HG02678 (cell line): Measurements from ENCODE around the gene UBXN6.
A peak's percentile ranks its signal among the peaks of the same experiment; 100 is the strongest.

Experiments used
- ATAC-seq: cut with Tn5 transposase; IDR thresholded peaks from one replicate; pipeline ENCODE4 v1.9.1; 2021; ENCODE audit warnings: mild to moderate bottlenecking, moderate library complexity; ENCODE audit not compliant: unreplicated experiment

The UBXN6 gene

DNA sequence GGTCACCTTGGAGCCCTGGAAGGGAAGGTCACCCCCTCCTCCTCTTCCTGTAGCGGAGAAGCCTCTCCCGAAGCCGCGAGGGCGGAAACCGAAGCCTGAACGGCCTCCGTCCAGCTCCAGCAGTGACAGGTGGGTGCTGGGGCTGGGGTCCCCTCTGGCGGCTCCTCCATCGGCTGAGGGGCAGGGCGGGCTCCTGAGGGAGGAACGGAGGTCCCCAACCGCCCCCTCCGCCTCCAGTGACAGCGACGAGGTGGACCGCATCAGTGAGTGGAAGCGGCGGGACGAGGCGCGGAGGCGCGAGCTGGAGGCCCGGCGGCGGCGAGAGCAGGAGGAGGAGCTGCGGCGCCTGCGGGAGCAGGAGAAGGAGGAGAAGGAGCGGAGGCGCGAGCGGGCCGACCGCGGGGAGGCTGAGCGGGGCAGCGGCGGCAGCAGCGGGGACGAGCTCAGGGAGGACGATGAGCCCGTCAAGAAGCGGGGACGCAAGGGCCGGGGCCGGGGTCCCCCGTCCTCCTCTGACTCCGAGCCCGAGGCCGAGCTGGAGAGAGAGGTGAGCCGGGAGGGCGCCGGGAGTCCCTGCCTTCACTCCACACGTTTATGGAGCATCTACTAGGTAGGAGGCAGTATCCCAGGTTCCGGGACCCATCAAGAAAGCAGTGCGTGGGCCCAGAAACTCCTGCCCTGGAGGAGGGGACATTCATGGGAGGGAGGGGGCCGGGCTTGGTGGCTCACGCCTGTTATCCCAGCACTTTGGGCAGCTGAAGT is 36.5 kb upstream of the UBXN6 start:
- ATAC-seq: no peak

DNA sequence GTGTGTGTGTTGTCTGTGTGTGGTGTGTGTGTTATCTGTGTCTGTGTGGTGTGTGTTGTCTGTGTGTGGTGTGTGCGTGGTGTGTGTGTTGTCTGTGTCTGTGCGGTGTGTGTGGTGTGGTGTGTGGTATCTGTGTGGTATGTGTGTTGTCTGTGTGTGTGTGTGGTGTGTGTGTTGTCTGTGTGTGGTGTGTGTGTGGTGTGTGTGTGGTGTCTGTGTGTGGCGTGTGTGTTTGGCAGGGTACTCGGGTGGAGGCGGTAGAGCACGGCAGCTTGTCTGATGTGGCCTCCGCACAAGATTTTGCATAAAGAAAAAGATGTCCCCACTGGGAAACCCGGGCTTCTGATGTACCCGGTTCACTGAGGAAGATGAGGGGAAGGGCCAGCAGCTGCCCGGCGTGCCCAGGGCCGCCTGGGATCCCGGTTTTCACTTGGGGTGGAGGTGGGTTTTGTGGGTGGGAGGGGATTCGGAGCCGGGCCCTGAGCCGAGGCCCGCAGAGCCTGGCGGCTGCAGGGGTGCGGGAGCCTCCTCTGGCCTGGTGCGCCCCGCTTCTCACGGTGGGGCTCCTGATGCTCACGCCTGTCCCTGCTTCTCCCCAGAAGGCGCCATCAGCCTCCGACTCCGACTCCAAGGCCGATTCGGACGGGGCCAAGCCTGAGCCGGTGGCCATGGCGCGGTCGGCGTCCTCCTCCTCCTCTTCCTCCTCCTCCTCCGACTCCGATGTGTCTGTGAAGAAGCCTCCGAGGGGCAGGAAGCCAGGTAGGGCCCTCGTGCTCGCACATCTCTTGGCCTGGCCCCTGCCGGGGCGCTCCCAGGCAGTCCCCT is 35.7 kb upstream of the UBXN6 start:
- ATAC-seq: no peak

DNA sequence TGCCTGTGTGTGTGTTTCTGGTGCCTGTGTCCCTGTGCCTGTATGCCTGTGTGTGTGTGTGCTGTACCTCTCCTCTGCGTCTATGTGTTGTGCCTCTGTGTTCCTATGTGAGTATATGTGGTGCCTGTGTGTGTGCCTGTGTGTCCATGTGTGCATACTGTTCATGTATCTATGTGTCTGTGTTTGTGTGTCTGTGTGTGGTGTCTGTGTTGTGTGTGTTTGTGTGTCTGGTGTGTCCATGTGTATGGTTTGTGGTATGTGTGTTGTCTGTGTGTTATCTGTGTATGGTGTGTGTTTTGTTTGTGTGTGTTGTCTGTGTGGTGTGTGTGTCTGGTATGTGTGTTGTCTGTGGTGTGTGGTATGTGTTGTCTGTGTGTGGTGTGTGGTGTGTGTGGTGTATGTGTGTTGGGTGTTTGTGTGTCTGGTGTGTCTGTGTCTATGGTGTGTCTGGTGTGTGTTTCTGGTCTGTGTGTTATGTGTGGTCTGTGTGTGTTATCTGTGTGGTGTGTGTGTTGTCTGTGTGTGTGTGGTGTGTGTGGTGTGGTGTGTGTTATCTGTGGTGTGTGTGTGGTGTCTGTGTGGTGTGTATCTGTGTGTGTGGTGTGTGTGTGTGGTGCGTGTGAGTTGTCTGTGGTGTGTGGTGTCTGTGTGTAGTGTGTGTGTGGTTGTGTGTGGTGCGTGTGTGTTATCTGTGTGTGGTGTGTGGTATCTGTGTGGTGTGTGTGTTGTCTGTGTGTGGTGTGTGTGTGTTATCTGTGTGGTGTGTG is 34.9 kb upstream of the UBXN6 start:
- no peak for ATAC-seq

DNA sequence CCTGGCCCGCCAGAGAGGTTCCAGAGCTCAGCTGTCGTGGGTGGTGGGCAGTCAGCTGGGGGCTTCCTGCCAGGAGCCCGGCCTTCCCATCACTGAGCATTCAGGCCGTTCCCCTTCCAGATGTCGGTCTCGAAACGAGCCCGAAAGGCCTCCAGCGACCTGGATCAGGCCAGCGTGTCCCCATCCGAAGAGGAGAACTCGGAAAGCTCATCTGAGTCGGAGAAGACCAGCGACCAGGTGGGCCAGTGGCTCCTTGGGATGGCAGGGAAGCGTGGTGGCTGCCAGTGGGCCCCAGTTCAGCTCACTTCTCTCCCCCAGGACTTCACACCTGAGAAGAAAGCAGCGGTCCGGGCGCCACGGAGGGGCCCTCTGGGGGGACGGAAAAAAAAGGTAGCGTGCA is 33.9 kb upstream of the UBXN6 start:
- ATAC-seq: no peak

DNA sequence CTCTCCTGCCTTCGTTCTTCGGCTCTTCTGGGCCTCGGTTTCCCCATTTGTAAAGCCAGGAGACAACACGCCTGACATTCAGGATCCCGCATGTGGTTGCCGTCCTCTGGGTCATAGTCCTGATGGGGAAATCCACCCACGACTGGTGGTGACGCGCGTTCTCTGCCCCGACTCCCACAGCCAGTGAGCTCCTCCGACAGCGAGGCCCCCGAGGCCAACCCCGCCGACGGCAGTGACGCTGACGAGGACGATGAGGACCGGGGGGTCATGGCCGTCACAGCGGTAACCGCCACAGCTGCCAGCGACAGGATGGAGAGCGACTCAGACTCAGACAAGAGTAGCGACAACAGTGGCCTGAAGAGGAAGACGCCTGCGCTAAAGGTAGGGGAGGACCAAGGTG is 30.9 kb upstream of the UBXN6 start:
- no peak for ATAC-seq

DNA sequence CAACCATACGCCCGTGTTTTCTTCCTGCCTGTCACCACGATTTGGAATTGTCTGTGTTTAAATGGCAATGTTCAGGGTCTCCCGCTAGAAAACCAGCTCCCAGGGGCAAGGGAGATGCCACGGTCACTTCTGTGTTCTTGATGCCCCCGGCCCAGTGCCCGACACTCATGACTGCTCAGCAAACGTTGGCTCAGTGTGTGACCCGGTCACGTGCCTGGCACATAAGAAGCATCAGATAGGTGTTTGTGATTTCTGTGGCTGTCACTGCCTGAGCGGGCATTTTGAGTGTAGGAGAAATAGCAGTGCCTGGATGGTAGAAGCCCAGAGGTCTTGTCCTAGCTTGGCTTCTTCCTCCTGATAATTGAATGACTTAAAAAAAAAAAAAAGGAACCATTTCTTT is 30.0 kb upstream of the UBXN6 start:
- ATAC-seq: no peak

DNA sequence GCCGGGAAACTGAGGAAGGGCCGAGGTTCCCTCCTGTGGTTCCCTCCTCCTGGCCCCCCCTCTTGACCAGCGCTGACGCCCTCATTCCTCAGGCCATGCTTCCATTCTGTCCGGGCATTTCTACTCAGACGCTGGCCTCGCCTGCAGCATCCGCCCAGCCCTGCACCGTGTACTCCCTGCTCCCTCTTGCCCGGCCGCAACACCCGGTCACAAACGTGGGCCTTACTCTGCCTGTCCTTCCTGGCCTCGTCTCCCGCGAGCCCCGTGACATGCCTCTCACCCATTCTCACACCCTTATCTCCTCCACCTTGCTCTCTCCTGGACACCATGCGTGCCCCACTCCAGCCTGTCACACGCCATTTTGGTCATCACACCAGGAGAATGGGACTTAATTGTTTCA is 25.8 kb upstream of the UBXN6 start:
- no peak for ATAC-seq

DNA sequence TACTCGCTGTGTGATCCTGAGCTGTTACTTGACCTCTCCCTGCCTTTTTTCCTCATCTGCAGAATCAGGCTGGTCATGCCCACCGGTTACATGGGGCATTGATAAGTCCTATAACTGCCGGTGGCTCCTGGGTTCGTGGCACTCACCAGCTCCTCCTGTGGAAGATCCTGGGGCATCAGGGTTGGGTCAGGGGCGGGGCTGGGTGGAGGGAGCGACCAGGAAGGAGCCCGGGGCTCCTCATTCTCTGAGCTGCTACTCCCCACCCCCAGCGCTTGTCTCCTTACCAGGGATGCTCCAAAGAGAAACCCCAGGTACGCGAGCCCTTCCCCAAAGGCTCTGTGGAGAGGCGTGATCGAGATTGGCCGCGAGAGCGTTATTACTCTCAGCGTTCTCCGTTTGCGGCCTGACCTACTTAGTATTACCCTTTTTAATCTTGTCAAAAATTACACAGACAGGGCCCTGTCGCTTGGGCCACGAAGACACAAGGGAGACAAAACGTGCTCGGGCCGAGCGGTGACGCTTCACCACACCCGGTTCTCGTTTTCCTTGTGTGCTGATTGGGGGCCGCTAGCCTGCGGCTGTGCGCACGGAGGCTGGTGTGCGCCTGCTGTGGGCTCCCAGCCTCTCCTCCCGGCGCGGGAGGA is 25.2 kb upstream of the UBXN6 start:
- ATAC-seq: no peak

DNA sequence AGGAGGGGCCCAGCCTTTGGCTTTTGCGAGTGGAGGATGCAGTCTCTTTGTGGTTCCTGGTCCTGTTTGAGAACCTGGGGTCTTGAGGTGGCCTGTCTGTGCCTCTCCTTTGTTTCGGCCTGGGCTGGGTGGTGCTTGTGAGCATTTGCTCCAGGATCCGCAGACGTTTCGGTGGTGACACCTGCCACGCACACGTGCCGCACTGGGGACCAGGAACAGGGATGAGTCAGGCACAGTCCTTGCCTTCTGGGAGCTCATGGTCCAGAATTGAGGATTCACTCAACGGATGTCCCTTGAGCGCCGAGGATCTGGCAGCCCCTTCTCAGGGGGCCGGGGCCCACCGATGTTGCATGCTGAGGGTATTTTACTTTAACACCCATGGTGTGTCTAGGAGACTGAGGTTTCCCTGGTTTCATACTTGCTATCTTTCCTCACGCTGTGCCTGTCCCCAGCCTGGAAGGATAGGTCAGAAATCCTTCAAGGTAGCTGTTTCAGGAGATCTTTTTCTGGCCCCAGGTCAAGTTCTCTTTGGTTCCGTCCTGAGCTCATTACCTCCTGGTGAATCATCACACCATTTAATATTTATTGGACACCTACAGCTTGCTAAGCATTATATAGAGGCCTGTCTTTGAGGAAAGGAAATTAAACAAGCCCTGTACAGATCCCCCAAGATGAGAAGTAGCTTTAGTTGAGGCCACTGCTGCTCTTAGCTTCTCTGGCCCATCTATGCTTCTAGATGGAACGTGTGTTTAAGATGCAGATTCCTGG is 19.6 kb upstream of the UBXN6 start:
- no peak for ATAC-seq

DNA sequence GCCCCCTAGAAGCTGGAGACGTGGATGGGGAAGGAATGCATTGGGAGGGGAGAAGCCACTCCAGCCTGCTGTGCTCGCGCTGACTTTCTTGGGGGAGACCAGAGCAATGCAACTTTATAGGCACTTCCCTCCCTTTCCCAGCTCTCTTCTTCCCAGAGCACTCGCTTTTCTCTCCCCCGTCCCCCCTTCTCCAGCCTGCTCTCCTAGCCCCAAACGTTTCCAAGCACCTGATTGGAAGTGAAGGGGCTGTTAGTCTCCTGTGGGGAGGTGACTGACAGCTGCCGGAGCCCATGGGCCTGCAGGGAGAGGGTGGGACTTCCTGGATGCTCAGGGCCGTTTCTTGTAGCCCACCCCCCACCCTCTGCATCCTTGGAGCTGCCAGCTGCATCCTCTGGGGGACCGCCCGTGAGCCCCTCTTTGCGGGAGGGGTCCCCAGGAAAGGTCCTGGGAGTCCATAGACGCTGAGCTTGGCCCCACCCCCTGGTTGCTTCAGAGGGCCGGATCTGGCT is 17.0 kb upstream of the UBXN6 start:
- ATAC-seq: no peak

DNA sequence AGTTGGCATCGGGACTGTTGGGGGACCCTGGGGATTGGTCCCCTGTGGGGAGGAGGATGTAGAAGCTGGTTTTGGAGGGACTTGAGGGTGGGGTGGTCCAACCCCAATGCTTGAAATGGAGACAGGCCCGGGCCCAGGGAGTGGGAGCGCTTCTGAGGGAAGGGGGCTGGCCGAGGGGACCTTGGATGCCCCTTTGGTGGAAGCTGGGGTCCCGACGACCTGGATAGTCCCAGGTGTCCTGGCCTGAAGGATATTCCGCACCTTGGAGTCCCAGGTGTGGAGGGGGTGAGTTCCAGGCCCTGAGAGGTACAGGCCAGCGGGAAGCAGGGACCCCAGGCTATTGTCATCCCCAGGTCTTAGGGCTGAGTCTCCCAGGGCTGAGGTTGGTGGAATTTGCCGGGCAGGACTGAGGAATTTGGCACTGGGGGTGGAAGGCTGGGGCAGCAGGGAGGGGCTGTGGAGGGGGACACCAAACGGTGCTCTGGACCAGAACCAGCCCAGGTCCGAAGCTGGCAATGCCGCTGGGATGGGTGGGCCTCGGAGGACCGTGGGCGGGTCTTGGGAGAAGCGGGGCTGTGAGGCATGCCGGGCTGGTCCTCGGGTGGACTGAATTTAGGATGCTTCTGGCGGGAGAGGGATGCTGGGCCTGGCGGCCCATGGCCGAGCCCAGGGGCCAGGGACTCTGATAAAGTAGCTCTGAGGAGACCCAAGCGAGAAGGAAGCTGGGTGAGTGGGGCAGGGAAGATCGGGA is 16.3 kb upstream of the UBXN6 start:
- no peak for ATAC-seq

DNA sequence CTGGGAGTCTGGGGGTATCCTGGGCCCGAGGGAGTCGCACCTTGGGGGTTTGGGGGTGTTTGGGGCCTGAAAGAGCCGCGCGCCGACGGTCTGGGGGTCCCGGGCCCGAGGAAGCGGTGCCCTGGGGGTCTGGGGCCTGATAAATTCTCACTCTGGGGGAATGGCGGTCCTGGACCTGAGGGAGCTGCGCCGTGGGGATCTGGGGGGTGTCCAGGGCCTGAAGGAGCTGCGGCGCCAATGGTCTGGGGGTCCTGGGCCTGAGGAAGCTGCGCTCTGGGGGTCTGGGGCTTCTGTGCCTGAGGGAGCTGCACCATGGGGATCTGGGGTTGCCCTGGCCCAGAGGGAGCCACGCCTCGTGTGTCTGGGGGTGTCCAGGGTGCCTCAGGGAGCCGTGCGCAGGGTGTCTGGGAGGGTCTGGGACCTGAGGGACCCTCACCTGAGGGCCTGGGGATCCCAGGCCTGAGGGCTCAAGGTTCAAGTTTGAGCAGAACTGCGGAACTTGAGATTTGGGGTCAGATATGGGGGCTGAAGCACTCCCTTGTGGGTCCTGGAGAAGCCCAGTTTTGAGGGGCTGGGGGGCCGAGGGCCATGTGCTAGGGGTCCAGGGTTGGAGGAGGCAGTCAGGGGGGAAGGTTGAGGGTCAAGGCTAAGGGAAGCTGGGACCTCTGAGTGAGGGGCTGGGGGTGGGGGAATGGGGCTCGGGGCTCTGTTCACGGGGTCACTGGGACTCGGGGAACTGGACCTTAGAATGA is 15.6 kb upstream of the UBXN6 start:
- ATAC-seq: no peak

DNA sequence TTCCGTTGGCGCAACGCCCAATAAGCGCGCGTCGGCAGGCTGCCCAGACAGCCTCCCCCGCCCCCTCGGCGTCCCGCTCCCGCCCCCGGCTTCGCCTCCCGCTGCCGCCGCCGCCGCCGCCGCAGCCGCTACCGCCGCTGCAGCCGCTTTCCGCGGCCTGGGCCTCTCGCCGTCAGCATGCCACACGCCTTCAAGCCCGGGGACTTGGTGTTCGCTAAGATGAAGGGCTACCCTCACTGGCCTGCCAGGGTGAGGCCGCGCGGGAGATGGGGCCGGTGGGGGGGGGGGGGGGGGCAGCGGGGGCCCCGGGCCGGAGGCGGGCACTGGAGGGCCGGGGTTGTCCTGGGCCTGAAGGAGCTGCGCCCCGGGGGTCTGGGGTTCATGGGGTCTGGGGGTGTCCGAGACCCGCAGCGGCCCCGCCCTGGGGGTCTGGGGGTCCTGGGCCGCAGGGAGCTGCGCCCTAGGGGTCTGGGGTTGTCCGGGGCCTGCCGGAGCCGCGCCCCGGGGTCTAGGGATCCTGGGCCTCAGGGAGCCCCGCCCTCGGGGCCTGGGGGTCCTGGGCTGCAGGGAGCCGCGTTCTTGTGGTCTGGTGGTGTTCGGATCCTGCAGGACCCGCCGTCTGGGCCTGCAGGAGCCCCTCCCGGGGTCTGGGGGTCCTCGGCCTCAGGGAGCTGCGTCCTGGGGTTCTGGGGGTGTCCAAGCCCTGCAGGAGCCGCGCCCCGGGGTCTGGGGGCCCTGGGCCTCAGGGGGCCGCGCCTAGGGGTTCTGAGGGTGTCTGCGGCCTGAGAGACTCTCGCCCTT is 14.8 kb upstream of the UBXN6 start, which contains the start of gene HDGFL2:
HDGFL2 (plus strand) TSS at position 124 of the 801 bp plus-strand sequence; CDS start at position 178, 54 bp downstream.
- no peak for ATAC-seq

DNA sequence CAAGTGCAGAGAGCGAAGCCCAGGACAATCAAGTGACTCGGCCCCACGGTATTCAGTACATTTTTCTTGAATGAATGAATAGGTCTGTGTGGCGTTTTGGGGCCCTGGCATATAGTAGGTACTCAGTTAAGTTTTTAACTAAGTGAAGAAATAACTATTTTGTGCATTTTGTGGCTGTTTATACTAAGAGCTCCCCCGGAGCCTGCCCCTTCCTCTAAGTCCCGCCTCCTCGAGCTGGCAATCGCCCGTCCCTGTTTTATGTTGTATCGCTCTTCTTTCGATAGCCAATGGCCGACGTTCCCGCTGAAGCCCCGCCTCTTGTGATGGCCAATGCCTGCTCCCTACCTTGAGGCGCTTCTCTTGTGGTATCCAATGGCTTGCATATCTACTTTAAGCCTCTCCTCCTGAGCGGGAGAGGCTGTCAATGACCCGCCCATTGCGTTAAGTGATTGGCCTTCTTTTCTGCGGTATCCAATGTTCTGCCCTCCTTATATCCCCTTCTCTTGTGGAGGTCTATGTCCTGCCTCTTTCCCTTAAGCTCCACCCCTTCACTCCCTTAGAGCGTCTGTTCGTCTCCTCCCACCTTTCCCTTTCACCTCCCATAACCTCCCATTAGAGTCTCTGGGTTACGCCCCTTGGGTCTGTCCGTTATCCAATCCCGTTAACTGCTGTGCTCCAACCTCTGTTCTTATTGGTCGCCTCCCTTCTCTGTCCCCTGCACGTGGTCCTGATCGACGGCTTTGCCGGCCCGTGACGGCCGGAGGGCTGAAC is 14.0 kb upstream of the UBXN6 start:
- peak; percentile 85 for ATAC-seq

DNA sequence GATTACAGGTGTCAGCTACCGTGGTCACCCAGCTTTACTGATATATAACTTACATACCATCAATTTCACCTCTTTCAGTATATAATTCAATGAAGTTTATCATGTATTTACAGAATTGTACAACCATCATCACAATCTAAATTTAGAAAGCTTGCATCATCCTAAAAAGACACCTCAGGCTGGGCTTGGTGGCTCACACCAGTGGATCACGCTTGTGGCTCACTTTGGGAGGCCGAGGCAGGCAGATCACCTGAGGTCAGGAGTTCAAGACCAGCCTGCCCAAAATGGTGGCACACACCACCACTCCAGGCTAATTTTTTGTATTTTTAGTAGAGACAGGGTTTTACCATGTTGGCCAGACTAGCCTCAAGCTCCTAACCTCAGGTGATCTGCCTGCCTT is 10.2 kb upstream of the UBXN6 start:
- no peak for ATAC-seq

DNA sequence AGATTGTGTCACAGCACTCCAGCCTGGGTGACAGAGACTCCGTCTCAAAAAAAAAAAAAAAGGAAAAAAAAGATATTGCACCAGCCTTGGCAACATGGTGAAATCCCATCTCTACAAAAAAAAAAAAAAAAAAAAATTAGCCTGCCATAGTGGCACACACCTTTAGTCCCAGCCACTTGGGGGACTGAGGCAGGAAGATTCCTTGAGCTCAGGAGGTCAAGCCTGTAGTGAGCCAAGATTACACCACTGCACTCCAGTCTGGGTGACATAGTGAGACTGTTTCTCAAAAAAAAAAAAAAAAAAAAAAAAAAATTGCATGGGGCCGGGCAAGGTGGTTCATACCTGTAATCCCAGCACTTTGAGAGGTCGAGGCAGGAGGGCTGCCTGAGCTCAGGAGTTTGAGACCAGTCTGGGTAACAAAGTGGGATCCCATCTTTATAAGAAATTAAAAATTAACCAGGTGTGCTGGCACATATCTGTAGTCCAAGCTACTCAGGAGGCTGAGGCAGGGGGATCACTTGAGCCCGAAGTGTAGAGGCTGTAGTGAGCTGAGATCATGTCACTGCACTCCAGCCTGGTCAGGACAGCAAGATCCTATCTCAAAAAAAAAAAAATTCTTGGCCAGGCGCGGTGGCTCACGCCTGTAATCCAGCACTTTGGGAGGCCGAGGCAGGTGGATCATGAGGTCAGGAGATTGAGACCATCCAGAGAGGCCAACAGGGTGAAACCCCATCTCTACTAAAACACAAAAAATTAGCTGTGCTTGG is 7.4 kb upstream of the UBXN6 start:
- ATAC-seq: no peak
